Measurements from ENCODE around the gene FGF9.

GRCh38 chr13:21709697-21710096 is 38.8 kb downstream of the FGF9 start:
- TF ChIP-seq CTCF (IDR thresholded peaks at IDR 0.05; ENCODE audit: low read depth, low read length) (no peak), EZH2phosphoT487 (IDR thresholded peaks at IDR 0.05; ENCODE audit: low read depth) (no peak)

Measured in OCI-LY3 (cell line).